NCI-H1048 (cell line): Measurements from ENCODE around the gene TRIO.

Experiments used
- DNase-seq: peaks from one replicate; lab custom pipeline; 2025; lab: John Stamatoyannopoulos, UW

TRIO gene

DNA sequence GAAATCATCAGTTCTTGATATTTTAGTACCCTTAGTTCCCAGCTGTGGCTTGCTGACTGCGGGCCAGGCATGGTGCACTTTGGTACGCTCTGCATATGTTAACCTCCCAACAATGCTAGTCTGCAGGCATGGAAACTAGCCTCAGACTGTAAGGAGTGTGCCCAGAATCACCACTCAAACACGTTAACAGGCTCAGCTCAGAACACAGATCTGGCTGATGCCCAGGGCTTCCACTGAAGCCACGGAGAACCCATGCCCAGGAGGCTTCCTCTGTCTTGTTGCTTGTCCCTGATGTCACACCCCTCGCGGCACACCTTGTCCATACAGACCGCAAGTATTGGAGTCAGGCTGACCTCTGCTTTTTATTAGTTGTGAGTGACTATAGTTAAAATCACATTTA, 251.2 kb downstream of the TRIO start:
- no peak for DNase-seq

DNA sequence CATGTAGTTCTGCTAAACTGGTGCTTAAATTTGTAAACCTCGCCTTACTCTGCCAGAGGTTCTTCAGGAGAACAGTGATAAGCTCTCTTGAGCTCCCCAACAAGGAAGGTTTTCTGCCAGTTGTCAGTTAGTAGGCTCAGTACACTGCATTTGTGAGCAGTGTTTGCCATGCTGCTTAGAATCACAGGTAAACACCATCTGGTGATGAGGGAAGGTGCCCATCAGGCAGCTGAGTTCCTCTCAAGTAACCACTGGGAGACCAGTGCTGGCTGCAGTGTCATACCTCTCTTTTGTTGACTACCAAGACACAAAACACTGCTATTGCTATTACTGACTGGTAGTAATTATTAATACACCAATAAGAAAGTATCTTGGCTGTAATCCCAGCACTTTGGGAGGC, 252.3 kb downstream of the TRIO start:
- no peak for DNase-seq

DNA sequence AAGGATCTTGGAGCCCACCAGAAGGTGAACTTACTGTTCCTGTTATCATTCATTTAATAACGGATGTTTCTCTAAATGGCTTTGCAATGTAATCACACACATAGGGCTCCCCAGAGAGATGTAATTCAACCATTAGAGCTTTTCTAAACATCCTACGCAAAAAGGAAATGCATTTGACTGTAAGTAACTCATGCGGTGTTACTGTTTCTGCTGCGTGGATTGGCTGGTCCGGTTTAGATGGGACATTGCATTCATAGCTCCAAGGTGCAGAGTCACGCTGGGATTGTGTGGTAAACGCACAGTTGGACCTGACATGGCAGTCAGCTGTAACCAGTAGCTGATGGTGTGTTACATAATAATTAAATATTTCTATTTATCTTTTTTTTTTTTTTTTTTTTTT, 252.9 kb downstream of the TRIO start:
- DNase-seq, result no peak

DNA sequence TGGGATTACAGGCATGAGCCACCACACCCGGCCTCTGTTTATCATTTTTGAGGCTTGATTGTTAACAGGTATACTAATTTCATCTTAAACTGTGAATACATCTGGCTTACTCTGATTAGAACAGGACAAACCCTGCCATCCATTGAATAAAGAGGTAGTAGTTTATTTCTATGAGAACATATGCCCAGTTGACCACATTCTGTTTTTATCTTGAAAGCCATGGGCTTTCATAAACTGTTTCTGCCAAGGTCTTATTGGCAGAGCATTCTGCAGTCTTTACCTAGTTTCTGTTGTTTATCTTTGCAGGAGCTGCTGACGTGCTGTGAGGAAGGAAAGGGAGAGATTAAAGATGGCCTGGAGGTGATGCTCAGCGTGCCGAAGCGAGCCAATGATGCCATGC, 253.6 kb downstream of the TRIO start:
- DNase-seq, result no peak

DNA sequence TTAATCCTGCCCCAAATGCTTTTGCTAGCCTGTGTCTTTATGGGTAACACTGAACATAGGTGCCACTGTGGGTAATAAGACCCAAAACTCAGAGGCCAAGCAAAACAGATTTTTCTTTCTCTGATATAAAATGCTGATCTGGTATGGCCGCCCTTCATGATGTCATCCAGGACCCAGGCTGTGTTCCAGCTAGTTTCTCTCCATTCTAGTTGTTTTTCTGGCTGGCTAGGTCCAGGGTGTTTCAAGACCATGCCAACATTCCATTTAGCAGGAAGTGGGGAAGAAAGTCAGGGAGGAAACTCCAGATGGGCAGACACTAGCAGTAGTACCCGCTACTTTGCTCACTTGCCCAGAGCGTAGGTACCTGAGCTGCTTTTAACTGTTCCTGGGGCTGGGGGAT, 254.6 kb downstream of the TRIO start:
- no peak for DNase-seq

DNA sequence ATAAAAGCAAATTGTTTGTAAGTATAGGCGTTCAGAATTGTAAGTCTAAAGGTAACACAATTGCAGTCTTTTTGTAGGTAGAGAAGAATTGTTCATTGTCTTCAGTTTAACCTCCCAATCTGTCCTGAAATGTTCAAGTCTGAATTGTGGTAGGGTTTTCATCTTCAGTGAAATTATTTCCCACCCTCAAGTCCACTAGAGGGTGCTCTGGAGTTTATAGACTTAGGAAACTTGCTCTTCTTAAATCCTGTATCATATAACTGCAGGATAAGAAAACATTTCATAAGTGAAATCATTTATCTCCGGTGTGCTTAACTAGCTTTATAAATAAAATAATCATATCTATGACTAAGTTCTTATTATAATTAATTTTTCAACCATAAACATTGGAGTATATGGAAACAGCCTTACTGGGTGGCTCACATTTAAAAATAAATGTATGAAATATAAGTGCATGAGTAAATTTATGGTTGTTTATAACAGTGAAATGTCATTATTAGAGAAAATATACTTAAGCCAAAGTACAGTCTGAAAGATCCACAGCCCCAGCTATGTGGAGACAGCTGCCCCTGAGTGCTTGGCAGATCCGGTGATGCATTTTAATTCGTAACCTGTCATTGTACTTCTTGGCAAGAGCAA, 256.0 kb downstream of the TRIO start:
- no peak for DNase-seq

DNA sequence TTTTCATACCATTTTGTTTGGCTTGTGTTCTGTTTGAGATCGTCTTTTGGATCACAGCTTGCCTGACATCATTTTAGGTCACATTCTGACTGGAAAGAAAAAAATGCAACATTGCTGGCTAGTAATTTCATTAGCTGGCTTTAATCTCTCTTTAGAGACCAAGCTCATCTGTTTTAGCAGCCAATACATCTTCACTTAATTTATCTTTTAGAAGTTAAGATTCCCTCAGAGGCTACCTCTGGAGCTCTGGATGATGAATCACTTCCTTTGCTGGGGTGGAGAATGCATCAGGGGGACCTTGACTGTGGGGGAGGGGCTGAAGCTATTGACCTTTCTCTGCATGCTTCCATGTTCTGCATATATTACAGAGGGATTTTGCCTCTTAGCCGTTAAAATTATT, 256.9 kb downstream of the TRIO start:
- DNase-seq, result no peak

DNA sequence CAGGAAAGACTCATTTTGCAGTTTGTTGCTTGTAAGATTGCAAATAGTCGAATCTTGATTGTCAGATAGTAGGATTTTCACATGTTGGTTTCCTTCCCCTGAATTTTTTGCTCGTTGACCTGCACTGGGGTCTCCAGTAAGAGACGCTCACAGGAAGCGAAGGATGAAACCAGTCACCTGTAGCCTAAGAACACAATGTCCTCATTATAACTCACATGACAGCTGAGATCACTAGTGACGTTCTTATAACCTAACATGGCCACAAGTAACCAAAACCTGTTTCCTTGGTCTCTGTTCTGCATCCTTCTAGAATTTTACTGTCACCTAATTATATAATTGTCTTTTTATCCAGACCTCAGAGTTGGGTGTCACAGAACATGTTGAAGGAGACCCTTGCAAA, 257.5 kb downstream of the TRIO start:
- DNase-seq, result no peak

DNA sequence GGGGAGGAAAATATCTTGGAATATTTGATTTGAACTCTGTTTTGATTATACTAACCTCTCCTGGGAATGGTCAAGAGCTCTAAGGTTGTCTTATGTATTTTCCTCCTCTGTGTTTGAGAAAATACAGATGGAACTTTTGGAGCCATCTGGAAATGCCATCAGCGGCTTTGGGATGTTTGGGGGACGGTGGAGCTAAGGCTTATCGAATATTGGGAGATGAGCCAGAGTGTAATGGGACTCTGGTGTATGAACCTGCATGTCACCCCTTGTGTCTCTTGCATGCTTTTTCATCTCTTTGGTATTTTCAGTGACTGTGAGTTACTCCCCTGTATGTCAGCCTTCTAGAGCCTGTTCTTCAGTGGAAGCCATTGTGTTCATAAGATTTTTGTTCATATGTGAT, 258.5 kb downstream of the TRIO start:
- DNase-seq, result no peak

DNA sequence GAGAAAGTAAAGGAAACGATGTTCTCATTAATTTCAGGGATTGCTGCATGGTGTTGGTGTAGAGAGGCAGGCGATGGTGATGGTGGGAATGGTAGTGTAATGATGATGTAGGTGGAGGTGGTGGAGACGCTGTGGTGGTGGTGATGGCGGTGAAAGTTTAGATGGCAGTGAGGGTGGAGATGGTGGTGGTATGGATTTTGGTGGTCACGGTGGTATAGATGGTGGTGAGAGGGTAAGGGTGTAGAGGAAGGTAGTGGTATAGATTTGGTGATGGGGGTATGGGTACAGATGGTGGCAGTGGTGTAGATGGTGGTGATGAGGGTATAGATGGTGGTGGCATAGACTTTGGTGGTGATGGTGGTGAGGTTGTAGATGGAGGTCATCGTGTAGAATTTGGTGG, 259.3 kb downstream of the TRIO start:
- DNase-seq, result no peak

DNA sequence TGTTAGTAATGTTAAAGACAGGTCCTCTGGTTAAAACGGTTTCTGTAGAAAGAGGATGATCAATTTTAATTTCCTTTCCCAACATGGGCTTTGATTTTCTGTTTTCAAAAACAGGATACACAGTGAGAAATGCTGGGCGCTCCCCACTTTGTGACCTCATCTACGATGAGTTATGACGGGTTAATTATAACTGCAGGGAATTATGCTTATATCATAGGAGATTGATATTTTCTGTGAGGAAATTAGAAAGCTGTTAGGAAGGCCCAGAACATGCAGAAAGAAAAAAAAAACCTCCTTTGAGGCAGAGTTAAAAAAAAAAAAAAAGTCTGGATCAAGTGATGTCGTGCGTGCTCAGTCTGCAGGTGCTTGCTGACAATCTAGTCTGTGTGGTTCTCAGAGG, 261.6 kb downstream of the TRIO start:
- DNase-seq, result no peak

DNA sequence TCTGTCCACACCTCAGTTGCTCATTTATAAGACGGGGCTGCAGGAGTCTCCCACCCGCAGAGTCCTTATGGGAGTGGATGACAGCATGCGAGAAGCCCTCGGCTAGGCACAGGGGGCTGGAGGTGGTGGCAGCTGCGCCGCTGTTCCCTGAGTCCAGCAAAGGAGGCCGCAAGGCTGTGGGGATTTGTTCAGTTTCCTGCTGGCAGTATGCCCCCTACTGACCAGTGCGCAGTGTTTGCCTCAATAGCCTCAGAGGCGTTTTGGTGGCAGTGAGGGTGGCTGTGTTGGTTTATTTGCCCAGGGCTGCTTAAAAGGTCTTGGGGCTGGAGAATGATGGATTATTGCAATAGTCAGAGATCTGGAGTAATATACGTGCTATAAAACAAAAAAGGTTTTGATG, 262.1 kb downstream of the TRIO start:
- no peak for DNase-seq

DNA sequence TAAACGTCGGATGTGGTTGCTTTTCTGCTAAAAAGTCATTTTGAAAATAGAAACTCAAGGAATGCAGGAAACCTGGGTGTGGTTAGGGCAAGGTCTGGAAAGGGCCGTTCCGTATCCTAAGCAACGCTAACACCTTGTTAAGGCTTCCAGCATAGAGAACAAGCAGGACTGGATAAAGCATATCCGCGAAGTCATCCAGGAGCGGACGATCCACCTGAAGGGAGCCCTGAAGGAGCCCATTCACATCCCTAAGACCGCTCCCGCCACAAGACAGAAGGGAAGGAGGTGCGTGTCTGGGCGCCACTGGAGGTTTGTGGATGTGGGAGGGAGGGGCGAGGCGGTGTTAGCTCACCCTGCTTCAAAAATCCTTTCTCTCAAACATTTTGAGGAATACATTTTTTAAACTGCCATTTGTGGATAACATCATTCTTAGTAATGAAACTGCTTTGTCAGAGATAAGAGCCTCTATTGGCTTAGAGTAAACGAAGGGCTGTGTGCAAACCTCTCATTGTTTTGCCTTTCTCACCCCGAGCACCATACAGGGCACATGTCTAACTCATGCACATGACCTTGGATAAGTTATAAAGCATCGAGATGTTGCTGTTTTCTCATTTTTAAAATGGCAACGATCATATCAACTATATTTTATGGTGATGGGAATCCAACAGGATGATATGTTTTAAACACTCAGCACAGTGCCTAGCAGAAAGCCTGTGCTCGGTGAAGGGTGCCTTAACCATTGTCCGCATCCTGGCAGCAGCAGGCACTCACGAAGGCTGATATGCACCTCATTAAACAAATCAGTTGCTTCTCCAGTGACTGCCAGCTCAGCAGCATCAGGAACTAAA, 262.8 kb downstream of the TRIO start:
- DNase-seq, result no peak

DNA sequence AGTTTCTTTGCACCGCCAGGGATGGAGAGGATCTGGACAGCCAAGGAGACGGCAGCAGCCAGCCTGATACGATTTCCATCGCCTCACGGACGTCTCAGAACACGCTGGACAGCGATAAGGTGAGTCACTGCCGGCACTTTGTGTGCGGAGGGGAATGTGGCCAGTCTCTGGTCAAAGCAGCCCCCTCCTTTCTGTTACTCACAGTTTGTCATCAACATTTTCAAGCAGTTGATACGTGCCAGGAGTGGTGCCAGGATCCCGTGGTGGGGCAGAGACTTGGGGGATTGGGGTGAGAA, 263.4 kb downstream of the TRIO start:
- no peak for DNase-seq

DNA sequence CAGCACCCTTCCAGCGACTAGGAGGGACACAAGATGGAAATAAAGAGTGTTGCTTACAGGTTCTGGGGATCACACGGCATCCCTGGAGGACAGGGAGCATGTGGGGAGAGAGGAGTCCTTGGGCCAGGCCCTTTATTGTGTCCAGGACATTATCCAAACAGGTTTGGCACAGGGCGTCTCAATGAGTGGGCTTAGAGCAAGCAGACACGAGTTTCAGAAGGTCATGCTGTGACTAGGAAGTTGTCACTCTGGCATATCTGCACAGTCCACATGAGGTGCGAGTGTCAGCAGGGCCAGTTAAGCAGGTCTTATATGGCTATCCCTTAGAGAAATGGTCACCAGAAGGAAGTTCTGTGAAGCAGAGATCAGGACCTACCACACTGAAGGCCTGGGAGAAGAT, 263.9 kb downstream of the TRIO start:
- DNase-seq, result no peak

DNA sequence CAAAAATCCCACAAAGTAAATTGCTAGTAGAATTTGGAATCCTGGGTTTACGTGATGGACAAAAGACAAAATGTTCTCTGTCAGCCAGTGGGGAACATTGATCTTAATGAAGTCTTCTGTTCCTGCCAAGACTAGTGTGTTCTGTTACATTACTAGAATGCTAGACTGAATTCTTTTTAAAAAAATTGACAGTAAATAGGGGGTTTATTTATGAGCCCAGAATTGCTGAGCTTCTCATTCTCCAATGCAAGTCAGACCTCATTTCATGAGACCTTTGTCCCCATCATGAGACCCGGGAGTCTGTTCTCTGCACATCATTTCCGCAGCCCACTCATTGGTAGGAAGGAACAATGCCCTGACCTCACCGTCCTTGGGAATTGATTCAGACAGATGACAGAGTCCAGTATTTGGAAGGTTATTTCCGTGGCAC, 264.6 kb downstream of the TRIO start:
- DNase-seq, result no peak

DNA sequence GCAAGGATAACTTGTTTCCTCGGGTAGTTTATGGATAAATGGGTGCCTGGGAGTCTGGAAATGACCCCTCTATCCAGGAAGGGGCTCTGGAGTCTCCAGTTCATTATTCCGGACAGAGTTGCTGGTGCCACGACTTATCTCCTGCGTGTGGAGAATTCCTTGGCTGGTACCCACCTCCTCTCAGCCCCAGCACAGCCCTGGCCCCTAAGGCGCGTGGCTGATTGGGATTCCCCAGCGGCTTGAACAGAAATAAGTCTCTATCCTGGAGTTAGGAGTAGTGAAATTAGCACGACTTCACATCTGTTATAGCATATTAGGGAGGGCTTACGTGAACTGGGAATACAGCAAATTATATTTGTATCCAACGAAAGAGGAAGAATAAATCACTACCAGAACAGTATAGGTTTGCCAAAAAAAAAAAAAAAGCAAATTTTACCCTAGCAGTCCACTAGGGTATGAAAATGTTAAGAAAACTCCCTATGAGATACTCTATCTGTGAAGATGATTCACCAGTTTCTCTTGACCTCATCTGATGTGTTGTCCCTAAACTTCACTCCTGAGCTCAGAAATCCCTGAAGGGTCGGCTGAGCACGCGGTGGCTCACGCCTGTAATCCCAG, 265.9 kb downstream of the TRIO start:
- no peak for DNase-seq

DNA sequence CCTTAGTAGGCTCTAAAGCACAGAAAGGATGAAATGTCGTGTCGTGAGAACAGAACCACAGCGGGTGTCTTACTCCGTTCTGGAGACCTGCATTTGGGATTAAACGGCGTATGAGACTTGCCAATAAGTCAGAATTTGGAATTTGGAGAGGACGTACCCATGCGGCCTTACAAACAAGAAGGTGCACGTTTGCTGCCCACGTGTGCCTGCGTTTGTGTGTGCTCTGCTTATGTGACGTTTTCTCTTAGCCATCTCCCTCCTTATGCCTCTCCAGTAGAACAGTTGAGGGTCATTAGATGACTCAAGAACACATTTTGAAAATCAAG, 266.9 kb downstream of the TRIO start:
- no peak for DNase-seq

DNA sequence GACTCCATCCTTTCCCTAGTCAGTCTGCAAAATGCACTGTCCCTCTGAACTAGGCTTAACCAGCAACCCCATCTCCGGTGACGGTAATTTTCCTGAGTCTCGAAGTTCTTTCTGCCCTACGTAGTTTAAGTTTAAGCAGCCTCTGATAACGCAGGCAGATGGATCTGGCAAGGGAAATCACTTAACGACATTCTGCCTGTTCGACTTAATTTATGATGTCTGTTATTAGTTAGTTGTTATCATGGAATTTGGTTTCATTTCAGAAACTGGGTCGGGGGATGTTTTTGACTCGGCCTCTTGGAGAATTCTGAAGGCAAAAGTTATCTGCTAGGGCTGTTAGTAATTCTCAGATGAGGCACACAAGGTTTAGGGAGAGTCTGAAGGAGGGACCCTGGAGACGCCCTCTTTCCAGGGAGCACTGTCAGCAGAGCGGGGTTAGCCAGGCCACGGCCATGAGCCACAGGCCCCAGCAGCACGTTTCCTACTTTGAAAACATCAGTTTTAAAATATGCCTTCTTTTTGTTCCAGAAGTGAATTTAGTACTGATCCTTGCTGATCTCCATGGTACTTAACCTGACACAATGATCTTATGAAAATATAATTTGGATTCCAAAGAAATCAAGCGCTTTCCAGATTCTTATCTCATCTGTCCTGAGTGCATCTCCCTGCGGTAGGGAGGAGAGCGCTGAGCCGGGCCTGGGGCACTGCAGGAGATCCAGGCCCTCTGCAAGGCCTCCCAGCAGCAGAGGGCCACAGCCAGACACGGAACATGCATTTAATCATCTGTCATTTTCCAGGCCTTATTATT, 267.5 kb downstream of the TRIO start:
- no peak for DNase-seq

DNA sequence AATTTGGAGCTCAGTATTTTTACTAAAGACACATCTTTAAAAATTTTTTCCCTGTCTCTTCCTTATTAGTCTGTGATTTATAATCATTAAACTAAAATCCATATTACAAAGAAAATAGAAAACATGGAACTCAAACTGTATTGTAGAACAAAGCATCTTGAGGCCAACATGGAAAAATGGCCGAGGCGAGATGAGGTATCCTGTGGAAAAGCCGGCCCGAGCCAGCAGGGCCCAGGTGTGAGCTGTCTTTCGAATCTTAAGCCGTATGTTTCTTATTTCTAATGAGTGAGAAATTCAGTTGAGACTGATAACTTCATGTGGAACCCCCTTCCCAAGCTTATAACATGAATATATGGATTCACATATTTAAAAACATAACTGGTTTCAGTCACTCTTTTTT, 268.1 kb downstream of the TRIO start:
- no peak for DNase-seq

DNA sequence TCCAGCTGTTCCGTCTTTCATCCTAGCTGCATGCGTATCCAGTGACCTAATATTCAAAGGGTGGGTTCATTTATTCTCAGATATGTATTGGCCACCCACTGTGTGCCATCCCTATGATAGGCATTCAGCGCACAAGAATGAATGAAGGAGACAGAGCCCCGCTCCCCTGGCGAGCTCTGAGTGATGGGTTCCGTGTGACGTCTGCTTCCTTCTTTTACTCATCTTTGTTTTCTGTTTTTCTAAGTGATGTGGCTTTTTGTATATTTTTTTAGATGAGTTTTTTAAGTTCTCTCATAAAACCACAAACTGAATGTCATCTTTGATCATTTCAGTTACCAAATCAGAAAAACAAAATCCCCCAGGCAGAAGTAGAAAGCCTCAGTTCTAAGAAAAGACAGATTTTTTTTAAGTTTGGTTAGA, 270.2 kb downstream of the TRIO start:
- no peak for DNase-seq

DNA sequence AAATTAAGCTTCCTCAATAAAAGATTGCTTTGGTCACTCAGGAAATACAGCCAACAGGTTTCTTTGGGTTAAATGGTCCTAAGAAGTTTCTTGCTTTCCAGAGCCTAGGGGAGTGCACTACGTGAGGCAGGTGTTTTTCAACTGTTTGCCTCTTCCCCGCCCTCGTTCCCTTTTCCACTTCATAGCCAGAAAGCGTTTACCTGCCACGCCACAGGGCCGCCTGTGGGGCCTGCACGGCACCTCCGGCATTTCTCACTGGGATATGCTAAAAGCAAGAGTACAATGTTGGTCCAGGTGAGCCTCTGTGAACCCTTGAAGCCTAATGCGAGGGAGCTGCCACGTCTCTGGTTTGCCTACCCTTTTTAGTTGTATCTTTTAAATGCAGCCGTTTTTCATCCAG, 270.9 kb downstream of the TRIO start:
- no peak for DNase-seq

DNA sequence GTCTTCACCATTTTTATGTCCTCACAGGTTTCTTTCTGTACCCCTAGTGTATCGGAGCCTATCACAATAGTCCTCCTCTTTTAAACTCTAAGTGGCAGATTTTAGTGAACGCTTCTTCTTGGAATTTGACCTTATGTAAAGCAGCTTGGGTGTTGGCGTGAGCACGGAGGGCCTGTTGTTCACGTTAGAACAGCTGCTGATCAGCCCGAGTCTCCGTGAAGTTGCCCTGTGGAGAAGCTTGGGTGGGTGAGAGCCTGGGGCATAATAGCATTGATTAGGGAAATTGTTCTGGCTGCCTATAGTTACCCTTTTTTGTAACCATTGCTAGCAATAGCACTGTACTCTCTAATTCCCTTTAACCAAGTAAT, 271.5 kb downstream of the TRIO start:
- no peak for DNase-seq
